Cerebellar nuclear complex (tissue), 1 donor: ENCODE results near the gene ZNF592.
"Not testable (repeated sequence)": the region's sequence is repeated elsewhere in the genome, so short reads cannot be mapped to it uniquely, and the experiment has no call there.

ENCODE experiments used
- DNase-seq, 2 experiments: peaks; one replicate each; lab custom pipeline; 2025; lab: John Stamatoyannopoulos, UW

Gene ZNF592

GRCh38 chr15:84831028-84831427, 82.6 kb downstream of the ZNF592 start:
- DNase-seq, result no peak

- DNase-seq, result no peak
These were observed 83.2 kb downstream of the ZNF592 start for GRCh38 chr15:84831613-84832012.

- DNase-seq, result no peak
These were observed 84.2 kb downstream of the ZNF592 start for GRCh38 chr15:84832448-84833040.

GRCh38 chr15:84833447-84834228, 85.2 kb downstream of the ZNF592 start:
- DNase-seq, result no peak

- DNase-seq, result no peak
These were observed 86.0 kb downstream of the ZNF592 start for GRCh38 chr15:84834229-84834955.

DNA sequence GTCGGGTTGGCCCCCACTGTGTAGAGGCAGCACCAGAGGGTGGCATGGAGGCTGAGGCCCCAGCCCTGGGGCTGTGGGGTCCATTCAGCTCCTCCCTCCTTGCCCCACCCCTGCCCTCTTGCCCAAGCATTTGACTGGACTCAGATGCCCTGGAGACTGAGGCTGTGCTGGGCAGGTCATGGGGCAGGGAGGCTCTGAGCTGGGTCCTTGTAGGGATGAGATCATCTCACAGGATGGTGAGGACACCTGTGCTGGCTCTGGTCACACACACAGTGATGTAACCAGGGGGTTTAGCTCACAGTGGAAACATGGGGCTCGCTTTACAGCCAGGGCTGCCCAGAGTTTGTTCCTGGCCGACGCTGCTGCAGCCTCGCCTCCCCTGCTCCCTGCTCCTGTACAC, 86.6 kb downstream of the ZNF592 start:
- no peak for DNase-seq

DNA sequence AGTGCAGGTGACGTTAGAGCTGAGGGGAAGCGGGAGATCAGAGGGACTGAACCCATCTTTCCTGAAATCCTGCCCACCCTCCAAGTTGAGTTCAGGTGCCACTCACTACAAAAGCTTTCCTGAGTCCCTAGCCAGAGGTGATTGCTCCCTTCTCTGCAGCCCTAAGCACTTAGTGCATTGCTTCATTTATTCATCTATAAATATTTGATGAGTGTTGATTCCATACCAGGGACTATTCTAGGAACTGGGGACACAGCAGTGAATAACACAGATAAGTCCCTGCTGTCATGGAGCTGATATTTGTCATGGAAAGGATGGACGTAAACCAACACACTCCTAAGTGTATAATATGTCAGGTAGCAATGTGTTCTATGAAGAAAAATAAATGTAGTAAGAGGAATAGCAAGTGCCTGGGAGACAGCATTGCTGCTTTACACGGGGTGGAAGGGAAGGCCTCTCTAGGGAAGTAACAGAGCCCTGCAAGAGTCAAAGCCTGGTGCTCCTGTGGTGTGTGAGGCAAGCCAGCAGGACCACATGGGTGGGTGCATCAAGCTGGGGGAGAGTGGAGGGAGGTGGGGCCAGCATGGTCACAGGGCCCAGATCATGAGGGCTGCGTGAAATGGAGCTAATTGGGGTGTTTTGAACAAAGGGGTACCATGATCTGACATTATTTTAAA, 87.4 kb downstream of the ZNF592 start:
- DNase-seq, result no peak

- DNase-seq, result no peak
These were observed 88.5 kb downstream of the ZNF592 start for GRCh38 chr15:84836844-84837243.

DNA sequence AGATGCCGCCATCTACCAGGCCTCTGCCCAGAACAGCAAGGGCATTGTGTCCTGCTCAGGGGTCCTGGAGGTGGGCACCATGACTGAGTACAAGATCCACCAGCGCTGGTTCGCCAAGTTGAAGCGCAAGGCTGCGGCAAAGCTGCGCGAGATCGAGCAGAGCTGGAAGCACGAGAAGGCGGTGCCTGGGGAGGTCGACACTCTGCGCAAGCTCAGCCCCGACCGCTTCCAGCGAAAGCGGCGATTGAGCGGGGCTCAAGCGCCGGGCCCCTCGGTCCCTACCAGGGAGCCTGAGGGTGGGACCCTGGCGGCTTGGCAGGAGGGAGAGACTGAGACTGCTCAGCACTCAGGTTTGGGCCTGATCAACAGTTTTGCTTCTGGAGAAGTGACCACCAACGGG, 91.3 kb downstream of the ZNF592 start:
- no peak for DNase-seq

DNA sequence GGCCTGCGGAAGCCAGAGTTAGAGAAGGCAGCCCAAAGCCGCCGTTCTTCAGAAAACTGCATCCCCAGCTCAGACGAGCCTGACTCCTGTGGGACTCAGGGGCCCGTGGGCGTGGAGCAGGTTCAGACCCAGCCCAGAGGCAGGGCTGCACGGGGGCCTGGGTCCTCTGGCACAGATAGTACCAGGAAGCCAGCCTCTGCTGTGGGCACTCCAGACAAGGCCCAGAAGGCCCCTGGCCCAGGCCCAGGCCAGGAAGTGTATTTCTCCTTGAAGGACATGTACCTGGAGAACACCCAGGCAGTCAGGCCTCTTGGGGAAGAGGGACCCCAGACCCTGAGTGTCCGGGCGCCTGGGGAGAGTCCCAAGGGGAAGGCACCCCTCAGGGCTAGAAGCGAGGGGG, 91.9 kb downstream of the ZNF592 start:
- DNase-seq, result no peak

GRCh38 chr15:84840741-84841429, 92.5 kb downstream of the ZNF592 start:
- no peak for DNase-seq

- no peak for DNase-seq
These were observed 94.4 kb downstream of the ZNF592 start for GRCh38 chr15:84842781-84843180.

GRCh38 chr15:84844964-84845363, 96.6 kb downstream of the ZNF592 start:
- DNase-seq, result no peak

DNA sequence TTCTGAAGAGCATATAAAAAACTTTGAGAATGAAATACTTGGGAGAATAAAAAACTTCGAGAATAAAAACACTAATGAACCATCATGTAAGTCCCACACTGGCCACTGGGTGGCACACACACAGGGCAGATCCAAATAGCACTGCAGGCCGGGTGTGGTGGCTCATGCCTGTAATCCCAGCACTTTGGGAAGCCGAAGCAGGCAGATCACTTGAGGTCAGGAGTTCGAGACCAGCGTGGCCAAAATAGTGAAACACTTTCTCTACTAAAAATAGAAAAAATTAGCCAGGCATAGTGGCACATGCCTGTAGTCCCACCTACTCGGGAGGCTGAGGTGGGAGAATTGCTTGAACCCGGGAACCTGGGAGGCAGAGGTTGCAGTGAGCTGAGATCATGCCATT, 97.2 kb downstream of the ZNF592 start:
- DNase-seq, result not testable (repeated sequence)

- DNase-seq, result no peak
These were observed 97.9 kb downstream of the ZNF592 start for GRCh38 chr15:84846269-84846668.

DNA sequence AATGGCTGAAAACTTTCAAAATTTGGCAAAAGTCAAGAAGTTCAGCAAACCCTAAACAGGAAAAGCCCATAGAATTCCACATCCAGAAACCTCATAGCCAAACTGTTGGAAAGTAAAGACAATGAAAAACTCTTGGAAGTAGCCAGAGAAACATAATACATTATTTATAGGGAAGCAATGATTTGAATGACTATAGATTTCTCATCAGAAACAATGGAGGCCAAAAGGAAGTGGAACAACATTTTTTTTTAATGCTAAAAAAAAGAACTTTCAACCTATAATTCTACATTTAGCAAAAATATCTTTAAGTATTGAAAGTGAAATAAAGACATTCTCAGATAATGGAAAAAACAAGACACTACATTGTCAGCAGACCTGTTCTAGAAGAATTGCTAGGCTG, 99.0 kb downstream of the ZNF592 start:
- no peak for DNase-seq

DNA sequence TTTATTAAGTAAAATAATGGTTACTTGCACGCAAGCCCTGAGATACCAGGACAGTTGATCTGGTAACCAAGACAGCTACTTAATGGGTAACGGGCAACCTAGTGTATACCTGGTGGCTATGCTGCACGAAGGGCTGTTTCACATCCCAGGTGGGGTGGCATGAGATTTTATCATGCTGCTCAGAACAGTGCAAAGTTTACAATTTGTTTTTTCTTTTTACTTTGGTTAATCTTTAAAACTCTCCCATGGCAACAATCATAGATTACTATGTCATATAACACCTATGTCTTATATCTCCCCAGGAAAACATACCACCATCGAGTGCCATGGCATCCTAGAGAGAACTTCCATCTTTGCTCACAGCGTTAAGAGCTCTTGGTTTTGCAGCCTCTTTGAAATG, 103.8 kb downstream of the ZNF592 start:
- no peak for DNase-seq

- DNase-seq, result no peak
These were observed 106.7 kb downstream of the ZNF592 start for GRCh38 chr15:84855136-84855535.

GRCh38 chr15:84855765-84856164, 107.4 kb downstream of the ZNF592 start:
- DNase-seq, result no peak
